DMS53 treated with DMSO at 0.1 percent for 48 hours (cell line): ENCODE data around the gene RUVBL2.

Experiments
- DNase-seq: peaks from one replicate; lab custom pipeline; 2025; ENCODE audit not compliant: unreplicated experiment; lab: John Stamatoyannopoulos, UW

RUVBL2 gene

DNA sequence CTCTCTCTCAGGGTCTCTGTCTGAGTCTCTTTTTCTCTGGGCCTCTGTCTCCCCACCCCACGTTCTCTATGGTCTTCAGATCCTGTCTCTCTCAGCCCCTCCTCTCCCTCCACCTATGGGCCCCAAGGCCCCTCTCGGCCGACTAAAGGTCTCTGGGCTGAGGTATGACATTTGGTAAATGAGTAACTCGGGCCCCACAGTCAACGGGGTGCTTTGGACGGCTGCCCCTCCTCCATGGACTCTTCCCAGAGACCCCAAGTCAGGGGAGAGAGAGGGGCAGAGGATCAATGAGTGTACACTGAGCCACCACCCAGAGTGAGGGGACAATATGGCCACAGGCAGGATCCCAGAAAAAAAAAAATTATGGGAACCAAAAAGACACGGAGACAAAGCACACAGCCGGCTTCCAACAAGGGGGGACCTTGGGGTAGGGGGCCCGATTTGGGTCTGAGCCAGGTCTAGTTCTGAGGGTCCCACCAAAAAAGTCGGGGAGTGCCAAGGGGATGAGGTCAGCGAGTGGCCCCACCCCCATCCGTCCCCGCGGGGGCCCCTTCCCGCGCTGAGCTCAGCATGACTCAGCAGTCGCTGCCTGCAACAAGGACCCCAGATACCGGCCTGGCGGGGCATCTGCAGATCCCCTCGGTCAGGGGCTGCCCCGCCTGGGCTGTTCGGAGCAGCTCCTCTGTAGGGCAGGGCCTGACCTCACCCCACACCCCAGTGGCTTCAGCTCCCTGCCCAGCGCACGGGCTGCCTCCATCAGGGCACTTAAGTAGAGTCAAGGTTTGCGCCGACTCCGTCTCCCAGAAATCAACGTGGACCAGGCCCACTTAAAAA, 30.1 kb upstream of the RUVBL2 start:
- peak; percentile 12 for DNase-seq

DNA sequence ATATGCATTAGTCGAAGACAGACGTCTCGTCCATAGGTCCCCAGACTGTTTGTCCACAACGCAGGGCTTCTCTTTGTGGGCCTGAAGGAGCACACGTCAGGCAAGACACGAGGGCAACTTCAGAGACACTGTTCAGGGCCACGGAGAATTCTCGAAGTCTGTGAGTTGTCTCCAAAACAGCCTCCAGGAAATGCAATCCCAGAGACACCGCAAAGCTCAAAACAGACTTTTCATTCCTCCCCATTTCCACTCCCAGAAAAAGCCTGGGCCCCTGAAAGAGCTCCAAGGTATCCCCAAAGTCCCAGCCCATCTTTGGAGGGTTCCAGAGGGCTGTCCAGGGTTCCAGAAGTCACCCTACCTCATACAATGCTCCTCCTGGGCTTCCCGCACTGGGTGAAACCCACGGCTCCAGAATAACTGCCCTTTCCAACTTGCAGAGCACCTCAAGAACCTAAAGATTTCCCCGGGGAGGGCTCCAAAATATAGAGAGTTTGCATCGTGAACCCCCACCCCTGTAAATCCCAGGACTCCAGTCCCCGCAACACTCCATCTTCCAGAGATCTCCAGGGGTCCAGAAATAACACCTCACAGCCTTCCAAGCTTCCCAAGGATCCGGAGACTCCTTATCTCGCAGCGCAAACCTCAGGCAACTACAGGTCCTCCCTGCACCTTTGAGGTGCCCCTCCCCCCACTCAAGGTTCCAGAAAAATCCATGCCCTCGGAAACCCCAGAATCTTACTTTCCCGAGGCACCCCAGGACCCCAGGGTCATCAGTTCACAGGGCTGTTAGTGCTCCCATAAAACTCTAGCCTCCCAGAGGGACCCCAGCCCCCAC, 29.3 kb upstream of the RUVBL2 start:
- DNase-seq: peak; percentile 36

DNA sequence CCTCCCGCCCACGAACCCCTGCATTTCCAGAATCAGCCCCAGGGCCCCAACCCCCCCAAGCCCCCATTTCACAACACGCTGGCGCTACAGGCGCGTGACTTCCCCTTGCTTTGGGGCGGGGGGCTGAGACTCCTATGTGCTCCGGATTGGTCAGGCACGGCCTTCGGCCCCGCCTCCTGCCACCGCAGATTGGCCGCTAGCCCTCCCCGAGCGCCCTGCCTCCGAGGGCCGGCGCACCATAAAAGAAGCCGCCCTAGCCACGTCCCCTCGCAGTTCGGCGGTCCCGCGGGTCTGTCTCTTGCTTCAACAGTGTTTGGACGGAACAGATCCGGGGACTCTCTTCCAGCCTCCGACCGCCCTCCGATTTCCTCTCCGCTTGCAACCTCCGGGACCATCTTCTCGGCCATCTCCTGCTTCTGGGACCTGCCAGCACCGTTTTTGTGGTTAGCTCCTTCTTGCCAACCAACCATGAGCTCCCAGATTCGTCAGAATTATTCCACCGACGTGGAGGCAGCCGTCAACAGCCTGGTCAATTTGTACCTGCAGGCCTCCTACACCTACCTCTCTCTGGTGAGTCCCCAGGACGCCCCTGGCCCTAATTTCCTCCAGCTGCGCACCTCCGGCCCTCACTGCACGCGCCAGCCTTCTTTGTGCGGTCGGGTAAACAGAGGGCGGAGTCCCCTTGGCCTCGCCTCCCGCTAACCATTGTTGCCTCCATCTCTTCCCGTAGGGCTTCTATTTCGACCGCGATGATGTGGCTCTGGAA, 28.5 kb upstream of the RUVBL2 start, which contains the start of gene FTL:
TSS of gene FTL (plus strand) at position 270 of the 766 bp plus-strand sequence. CDS start at position 469, 199 bp downstream.
- peak; percentile 81 for DNase-seq

DNA sequence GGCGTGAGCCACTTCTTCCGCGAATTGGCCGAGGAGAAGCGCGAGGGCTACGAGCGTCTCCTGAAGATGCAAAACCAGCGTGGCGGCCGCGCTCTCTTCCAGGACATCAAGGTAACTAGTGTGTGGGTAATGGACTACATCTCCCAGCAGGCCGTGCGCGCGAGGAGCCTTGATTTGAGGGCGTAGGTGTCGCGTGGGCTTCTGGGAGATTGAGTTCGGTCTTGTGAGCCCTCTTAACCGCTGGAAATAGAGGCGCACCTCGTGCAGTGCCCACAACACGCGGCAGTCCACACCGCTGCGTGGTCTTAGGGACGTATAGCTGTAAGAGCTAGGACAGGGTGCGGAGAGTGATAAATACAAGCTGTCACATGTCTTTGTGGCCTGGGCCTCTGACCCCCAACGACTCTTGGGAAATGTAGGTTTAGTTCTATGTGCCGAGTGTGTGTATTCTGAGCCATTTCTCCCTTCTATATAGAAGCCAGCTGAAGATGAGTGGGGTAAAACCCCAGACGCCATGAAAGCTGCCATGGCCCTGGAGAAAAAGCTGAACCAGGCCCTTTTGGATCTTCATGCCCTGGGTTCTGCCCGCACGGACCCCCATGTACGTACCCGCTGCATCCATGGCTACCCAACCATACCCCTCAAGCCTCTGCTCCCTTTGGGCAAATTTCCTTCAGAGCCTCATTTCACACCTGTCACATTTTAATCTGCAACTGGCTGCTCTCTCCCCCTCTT, 27.7 kb upstream of the RUVBL2 start:
- DNase-seq: peak; percentile 67

DNA sequence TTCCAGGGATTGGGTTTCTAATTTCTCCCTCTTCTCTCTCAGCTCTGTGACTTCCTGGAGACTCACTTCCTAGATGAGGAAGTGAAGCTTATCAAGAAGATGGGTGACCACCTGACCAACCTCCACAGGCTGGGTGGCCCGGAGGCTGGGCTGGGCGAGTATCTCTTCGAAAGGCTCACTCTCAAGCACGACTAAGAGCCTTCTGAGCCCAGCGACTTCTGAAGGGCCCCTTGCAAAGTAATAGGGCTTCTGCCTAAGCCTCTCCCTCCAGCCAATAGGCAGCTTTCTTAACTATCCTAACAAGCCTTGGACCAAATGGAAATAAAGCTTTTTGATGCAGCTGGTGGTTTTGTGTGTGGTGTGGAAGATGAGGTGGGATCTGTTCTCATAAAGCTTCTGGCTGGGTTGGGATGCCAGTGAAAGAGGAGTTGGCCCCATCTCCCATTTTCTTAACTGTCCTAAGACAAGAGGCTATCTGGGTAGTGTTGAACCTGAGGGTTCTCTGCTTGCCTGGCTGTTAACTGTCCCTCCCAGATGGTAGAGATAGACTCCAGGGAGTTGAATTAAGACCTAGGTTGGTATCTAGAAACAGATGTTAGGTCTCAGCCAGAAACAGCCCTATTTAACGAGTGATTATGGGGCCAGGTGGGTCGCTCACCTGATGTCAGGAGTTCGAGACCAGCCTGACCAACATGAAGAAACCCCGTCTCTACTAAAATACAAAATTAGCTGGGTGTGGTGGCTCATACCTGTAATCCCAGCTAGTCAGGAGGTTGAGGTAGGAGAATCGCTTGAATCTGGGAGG, 26.9 kb upstream of the RUVBL2 start:
- DNase-seq: no peak

DNA sequence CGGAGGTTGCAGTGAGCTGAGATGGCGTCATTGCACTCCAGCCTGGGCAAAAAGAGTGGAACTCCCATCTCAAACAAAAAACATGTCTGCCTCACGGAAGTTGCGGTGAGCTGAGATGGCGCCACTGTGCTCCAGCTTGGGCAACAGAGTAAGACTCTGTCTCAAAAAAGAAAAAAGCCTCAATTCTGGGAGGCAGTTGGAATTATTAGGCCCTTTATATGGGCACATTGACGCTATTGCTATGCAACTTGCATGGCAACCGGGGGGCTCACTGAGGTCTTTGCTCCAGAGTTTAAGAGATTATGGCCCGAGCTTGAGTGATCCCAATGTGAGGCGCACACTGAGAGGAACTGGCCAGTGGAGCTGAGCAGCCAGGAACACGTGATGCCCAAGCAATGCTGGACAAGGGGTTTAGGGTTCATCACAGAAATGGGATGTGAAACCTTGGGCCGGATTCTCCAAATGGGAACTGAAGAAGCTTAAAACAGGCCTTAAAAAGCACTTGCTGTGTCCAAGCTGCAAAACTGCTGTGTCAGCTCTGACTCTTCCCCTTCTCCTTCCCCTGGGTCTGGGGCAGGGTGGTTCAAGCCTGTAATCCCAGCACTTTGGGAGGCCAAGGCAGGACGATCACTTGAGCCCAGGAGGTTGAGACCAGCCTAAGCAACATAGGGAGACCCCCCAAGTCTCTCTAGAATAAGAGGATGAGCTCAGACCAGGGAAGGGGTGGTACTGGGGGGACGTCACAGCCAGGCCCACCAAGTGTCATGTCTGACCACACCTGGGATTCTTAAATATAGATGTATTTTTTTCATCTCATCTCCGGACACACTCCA, 26.1 kb upstream of the RUVBL2 start:
- DNase-seq: no peak

DNA sequence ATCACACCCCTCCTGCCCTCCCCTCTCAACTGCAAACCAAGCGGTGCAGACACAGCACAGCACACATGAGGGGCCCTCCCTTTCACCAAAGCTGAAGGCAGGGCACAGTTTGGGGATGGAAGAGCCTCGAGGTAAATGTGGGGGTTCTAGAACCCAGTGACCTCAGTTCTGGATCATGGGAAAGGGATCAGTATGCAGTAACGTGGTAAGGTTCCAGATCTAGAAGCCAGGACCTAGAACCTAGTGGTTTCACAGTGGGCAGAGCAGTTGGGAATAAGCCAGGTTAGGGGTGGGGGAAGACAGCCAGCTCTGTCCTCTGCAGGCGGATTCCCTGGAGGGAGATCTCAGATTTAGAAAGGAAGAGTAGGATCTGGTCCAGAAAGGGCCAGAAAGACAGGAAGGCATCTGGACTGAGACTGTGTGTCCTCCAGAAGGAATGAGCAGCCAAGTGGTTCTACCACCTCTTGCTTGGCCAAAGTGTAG, 25.5 kb upstream of the RUVBL2 start:
- no peak for DNase-seq

DNA sequence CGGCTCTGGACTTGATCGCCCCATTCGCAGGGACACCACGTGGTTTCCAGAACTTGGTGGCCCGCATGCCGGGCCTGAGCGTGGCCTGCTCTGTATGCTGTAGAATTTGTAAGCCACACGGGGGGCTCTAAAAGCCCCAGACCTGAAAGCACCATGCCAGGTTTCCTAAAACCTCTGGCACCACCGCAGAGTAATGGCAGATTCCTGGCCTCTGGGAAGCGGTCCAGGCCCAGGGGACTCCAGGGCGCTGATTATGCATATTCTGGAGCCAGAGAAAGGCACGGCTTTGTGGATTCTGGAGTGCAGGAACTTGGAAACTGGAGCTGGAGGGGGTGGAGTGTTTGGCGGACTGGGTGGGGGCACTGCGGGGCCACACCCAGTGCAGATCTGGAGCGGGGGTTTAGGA, 24.9 kb upstream of the RUVBL2 start:
- DNase-seq: no peak

DNA sequence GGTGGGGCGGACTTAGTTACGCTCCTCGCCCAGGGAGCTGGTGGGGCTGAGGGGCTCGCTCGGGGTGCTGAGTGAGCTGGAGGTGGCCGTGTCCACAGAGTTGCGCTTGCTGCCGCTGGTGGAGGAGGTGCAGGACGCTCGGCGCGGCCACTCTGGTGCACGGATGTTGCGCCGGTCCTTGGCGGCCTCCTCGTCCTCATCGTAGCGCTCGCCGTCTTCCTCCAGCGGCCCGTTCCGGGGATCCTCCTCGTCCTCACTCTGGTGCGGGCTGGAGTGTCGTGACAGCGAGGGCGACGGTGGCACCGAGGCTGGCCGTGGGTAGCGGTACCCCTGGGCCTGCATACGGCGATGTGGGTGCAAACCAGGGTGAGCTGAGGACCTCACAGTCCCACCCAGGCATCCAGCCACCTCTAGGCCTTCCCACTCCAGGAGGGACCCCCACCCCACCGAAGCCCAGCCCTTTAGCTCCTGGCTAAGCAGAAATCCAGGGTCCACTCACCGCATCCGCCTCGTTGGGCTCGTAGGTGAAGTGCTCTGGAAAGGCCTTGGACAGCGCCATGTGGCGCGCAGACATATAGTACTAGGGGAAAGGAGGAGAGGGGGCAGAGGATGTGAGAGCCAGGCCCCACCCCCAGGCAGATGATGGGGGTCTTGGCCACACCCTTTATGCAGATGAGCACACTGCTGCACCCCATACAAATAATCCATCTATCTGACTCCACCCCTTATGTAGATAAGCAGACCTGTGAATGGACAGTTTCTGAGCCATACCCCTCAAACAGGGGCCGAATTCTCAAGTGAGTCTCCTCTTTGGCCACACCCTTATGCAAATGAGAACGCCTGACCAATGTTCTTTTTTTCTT, 24.2 kb upstream of the RUVBL2 start:
- DNase-seq: no peak

DNA sequence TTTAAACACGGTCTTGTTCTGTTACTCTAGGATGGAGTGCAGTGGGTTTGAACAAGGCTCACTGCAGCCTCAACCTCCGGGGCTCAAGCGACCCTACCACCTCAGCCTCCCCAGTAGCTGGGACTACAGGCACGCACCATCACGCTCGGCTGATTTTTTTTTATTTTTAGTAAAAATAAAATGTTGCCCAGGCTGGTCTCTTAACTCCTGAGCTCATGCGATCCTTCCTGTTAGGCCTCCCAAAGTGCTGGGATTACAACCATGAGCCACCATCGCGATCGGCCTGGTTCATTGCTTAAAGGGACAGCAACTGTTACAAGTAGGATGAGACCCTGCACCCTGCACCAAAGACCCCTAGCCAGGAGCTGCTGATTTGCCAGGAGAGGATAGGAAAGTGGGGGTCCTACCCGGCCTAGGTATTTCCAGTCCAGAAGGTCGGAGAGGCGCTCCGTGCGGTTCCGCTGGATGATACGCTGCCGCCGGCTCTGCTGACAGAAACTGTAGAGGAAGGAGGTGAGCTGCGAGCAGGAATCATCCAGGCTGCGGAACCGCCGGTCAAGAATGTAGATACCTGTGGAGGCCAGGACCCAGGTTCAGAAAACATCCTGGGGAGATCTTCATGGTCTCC, 23.4 kb upstream of the RUVBL2 start:
- DNase-seq: no peak

DNA sequence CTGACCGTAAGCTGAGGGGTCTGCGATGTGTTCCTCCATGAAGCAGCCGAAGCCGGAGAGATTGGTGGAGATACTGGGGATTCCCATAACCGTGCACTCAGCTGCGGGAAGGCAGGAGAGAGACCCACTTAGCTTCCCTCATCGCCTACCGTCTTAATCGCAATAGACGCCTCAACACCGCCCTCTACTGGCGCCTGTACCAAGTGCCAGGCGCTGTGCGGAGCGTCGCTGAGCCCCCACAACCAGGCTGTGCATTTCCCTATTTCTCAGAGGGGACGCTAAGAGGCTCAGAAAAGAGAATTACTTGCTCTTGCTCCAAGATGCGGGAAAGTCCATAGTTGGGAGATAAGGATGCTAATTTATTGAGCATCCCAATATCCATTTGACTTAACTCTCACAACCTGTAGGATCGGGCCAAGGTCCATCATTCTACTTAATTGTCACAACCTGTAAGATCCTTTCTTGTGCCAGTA, 22.7 kb upstream of the RUVBL2 start:
- DNase-seq: peak; percentile 66

DNA sequence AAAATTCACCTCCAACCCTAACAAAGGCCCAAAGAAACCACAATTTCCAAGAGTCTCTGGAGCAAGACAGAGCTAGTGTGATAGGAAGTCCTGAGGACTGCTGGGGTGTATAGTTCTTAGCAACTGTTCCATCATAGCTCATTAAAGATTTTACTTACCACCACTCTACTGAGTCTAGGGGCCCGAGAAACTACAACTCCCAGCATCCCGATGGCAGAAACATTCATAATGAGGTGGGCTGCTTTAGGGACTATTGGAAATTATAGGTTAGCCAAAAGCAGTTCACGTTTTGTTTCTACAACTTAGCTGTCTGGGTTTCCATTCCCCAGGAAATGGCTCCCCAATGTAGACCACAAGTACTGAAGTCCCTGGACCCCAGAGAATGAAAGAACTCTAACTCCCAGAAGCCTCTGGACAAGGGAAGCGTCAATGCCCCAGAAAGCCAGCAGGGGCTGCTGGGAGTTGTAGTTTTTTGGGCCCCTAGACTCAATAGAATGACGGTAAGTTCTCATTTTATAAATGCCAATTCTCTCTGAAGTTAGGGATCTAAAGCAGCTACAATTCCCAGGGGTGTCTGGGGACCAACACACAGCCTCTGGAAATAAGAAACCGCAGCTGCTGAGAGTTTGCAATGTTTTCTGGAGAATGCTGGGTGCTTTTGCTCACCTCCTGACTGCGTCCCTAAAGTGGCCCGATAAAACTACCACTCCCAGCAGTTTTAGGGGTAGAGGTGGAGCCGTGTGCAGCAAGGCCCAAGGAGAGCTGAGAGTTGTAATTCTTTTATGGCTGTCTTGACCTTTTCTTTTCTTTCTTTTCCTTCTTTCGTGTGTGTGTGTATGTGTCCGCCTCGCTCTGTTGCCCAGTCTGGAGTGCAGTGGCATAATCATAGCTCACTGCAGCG, 17.5 kb upstream of the RUVBL2 start:
- DNase-seq: no peak

DNA sequence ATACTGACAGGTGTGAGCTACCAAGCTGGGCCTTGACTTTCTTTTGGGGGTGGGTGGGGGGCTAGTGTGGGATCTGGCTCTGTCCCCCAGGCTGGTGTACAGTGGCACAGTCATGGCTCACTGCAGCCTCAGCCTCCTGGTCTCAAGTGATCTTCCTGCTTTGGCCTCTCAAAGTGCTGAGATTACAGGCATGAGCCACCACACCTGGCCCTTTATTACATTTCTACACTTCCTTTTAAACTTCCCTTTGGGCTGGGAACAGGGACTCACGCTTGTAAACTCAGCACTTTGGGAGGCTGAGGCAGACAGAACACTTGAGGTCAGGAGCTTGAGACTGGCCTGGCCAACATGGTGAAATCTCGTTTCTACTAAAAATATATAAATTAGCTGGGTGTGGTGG, 16.6 kb upstream of the RUVBL2 start:
- no peak for DNase-seq

DNA sequence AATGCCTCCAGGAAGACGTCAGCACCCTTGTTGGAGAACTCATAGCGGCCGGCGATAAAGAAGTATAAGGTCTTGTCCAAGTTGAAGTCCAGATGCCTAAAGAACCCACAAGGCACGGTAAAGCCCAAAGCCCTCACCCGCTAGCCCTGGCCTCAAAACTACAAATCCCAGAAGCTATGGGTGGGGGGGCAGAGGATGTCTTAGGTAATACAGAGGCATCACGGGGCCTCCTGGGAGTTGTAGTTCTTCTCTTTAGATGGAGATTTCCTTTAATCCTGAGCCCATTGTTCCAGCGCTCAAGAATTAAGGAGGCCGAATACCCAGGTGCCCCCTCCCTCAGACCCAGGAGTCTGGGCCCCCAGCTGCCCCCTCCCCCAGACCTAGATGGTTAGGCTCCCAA, 11.4 kb upstream of the RUVBL2 start:
- no peak for DNase-seq

DNA sequence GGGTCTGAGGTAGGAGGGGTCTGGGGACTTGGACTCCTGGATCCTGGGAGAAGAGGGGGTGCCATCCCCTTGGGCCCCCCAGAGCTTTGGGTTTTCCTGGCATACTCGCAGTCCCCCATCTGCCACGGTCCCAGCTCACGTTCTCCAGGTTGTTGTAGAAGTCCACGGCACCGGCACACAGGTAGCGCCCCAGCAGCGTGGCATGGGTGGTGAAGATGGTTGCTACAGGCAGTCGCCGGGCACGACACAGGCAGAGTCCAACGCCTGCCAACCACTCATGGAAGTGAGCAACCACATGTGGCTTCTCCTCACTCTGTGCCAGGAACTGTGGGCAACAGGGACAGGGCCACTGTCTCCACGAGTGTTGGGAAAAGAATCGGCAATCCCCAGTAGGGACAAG, 8.0 kb upstream of the RUVBL2 start:
- no peak for DNase-seq

DNA sequence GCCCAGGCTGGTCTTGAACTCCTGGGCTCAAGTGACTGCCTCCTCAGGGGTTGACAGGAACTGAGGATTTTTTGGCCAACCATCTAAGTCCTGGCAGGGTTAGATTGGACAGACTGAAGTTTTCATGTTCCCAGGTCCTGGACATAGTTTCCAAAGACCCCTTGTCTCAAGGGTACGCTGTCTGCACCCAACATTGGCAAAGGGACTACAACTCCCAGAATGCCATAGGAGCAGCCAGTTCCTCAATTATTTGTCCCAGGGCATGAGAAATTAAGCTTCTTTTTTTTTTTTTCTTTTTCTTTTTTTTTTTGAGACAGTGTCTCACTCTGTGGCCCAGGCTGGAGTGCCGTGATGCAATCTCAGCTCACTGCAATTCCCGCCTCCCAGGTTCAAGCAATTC, 7.5 kb upstream of the RUVBL2 start:
- DNase-seq: no peak
